Neural crest cell (in vitro differentiated cells): ENCODE data around the gene POR. TPM values are rescaled to one million over a fixed set of nuclear protein-coding genes. Genes with fewer than 3 reads are reported as not detected.
A peak's percentile ranks its signal among the peaks of the same experiment; 100 is the strongest.
"Not testable (repeated sequence)": the region's sequence is repeated elsewhere in the genome, so short reads cannot be mapped to it uniquely, and the experiment has no call there.

Source experiments
- DNase-seq: peaks from one replicate; pipeline ENCODE4 v3.0.0; 2021; ENCODE audit warnings: low read depth, mixed read lengths, low spot score
- H3K27ac Mint-ChIP-seq: one replicate; pipeline ENCODE4 v1.8.0; 2021; ENCODE audit warnings: mild to moderate bottlenecking, mixed read lengths; ENCODE audit not compliant: unreplicated experiment
- H3K27me3 Mint-ChIP-seq: 2 replicates; pipeline ENCODE4 v1.8.0; 2021; ENCODE audit warnings: low read depth, mild to moderate bottlenecking, mixed read lengths
- H3K36me3 Mint-ChIP-seq: 2 replicates; pipeline ENCODE4 v1.8.0; 2021; ENCODE audit warnings: low read depth, mild to moderate bottlenecking, mixed read lengths
- H3K4me1 Mint-ChIP-seq: 2 replicates; pipeline ENCODE4 v1.8.0; 2021; ENCODE audit warnings: mixed read lengths
- H3K4me3 Mint-ChIP-seq: one replicate; pipeline ENCODE4 v1.8.0; 2021; ENCODE audit warnings: mild to moderate bottlenecking, mixed read lengths
- H3K9me3 Mint-ChIP-seq: 2 replicates; pipeline ENCODE4 v1.8.0; 2021; ENCODE audit warnings: mixed read lengths
- CTCF ChIP-seq: fragments of 200-600 bp; sonication (generic); conservative IDR thresholded peaks from 2 replicates; pipeline ENCODE4 v1.5.0; 2021; ENCODE audit warnings: antibody characterized with exemption, mild to moderate bottlenecking
- total RNA-seq: library from RNA; stranded (reverse); gene quantifications from 2 replicates; pipeline ENCODE4 v1.2.1, GENCODE V29; 2021

The POR gene
- total RNA-seq, 1 donor from 2014 or later, result 126 TPM

GRCh38 chr7:75909521-75910132 lies 5.3 kb upstream of the POR start:
- H3K4me1 Mint-ChIP-seq, result peaks cover 20% of the 10 kb centered on the region
- no peaks in the 10 kb centered on the region for H3K36me3 Mint-ChIP-seq
- no peaks in the 10 kb centered on the region for H3K9me3 Mint-ChIP-seq
- no peak overlapping the region for H3K27ac Mint-ChIP-seq
- no peak for TF ChIP-seq CTCF
- H3K4me3 Mint-ChIP-seq, result peak overlapping the region; percentile 2
- DNase-seq, result no peak
- H3K27me3 Mint-ChIP-seq, result no peaks in the 10 kb centered on the region

DNA sequence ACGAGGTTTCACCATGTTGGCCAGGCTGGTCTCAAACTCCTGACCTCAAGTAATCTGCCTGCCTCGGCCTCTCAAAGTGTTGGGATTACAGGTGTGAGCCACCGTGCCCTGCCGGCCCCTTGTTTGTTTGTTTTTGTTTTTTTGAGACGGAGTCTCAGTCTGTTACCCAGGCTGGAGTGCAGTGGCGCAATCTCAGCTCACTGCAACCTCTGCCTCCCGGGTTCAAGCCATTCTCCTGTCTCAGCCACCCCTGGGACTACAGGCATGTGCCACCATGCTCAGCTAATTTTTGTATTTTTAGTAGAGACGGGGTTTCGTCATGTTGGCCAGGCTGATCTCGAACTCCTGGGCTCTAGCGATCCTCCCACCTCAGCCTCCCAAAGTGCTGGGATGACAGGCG lies 3.8 kb upstream of the POR start:
- not testable (repeated sequence) for H3K27ac Mint-ChIP-seq, H3K9me3 Mint-ChIP-seq, H3K36me3 Mint-ChIP-seq, H3K4me3 Mint-ChIP-seq, H3K27me3 Mint-ChIP-seq, DNase-seq
- H3K4me1 Mint-ChIP-seq, result peaks cover 18% of the 10 kb centered on the region

- H3K9me3 Mint-ChIP-seq, result no peaks in the 10 kb centered on the region
- DNase-seq, result no peak
- H3K4me1 Mint-ChIP-seq, result peaks cover 22% of the 10 kb centered on the region
- H3K27me3 Mint-ChIP-seq, result no peaks in the 10 kb centered on the region
- no peaks in the 10 kb centered on the region for H3K36me3 Mint-ChIP-seq
- no peak overlapping the region for H3K4me3 Mint-ChIP-seq
- no peak for TF ChIP-seq CTCF
- no peak overlapping the region for H3K27ac Mint-ChIP-seq
These were observed 1.5 kb upstream of the POR start for GRCh38 chr7:75913437-75913836.

GRCh38 chr7:75914169-75914654 lies 743 bp upstream of the POR start:
- TF ChIP-seq CTCF, result no peak
- Mint-ChIP-seq H3K36me3 (no peaks in the 10 kb centered on the region), H3K4me1 (peaks cover 30% of the 10 kb centered on the region), H3K9me3 (no peaks in the 10 kb centered on the region), H3K4me3 (peak overlapping the region; percentile 89), H3K27ac (peak overlapping the region; percentile 87), H3K27me3 (no peaks in the 10 kb centered on the region)
- peak; percentile 9 for DNase-seq

GRCh38 chr7:75915416-75916156 lies 631 bp downstream of the POR start:
- H3K4me1 Mint-ChIP-seq, result peaks cover 34% of the 10 kb centered on the region
- no peak for TF ChIP-seq CTCF
- DNase-seq, result no peak
- no peaks in the 10 kb centered on the region for H3K27me3 Mint-ChIP-seq
- no peaks in the 10 kb centered on the region for H3K36me3 Mint-ChIP-seq
- no peaks in the 10 kb centered on the region for H3K9me3 Mint-ChIP-seq
- H3K27ac Mint-ChIP-seq, result peak overlapping the region; percentile 91
- H3K4me3 Mint-ChIP-seq, result peak overlapping the region; percentile 89

DNA sequence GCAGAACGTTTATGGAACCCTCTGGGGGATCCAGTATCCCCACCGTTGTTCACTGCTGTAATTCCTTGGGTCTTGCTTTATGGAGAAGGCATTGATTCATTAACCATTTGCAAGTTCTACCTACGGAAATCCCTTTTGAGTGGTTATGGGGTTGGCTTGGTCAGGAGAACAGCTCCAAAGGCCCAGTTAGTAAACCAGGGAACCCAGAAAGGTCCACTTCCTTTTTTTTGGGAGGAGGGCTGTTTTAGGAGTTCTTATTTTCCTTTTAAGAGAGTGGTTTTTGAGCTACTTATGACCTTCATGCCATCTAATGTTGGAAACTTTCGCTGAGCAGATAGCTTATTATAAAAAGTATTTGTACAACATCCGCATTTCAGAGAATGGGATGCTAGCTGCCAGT lies 1.3 kb downstream of the POR start:
- H3K4me3 Mint-ChIP-seq, result peak overlapping the region; percentile 89
- no peaks in the 10 kb centered on the region for H3K9me3 Mint-ChIP-seq
- no peak for TF ChIP-seq CTCF
- H3K36me3 Mint-ChIP-seq, result no peaks in the 10 kb centered on the region
- H3K27ac Mint-ChIP-seq, result peak overlapping the region; percentile 91
- no peaks in the 10 kb centered on the region for H3K27me3 Mint-ChIP-seq
- H3K4me1 Mint-ChIP-seq, result peaks cover 41% of the 10 kb centered on the region
- DNase-seq, result no peak
